HT1080 (cell line): ENCODE data around the gene EHD3. TPM values are rescaled to one million over a fixed set of nuclear protein-coding genes. Genes with fewer than 3 reads are reported as not detected.
A peak's percentile ranks its signal among the peaks of the same experiment; 100 is the strongest.

ENCODE experiments used
- DNase-seq: peaks from one replicate; pipeline ENCODE4 v3.0.0-alpha.2; 2015; ENCODE audit warnings: low read depth
- total RNA-seq: library from RNA; depleted of rRNA; stranded (reverse); fragments of >200 nt; shearing (Covaris generic); gene quantifications from 2 replicates; pipeline ENCODE4 v1.2.3, GENCODE V29; 2014

The EHD3 gene
- total RNA-seq, 1 experiment from 2014 or later = 17.5 TPM

GRCh38 chr2:31254237-31255203, 20.6 kb downstream of the EHD3 start:
- no peak for DNase-seq

- peak; percentile 37 for DNase-seq
Observed at GRCh38 chr2:31255911-31256571, 22.1 kb downstream of the EHD3 start.

GRCh38 chr2:31256611-31257382, 22.8 kb downstream of the EHD3 start:
- no peak for DNase-seq

GRCh38 chr2:31258351-31258750, 24.4 kb downstream of the EHD3 start:
- no peak for DNase-seq

- no peak for DNase-seq
Observed at GRCh38 chr2:31259075-31259474, 25.1 kb downstream of the EHD3 start.

GRCh38 chr2:31260870-31261269, 26.9 kb downstream of the EHD3 start:
- no peak for DNase-seq

- DNase-seq = no peak
Observed at GRCh38 chr2:31263636-31264190, 29.8 kb downstream of the EHD3 start.

- DNase-seq = no peak
Observed at GRCh38 chr2:31265234-31265633, 31.3 kb downstream of the EHD3 start.

GRCh38 chr2:31266804-31267203, 32.9 kb downstream of the EHD3 start:
- no peak for DNase-seq

GRCh38 chr2:31267437-31268120, 33.6 kb downstream of the EHD3 start:
- DNase-seq = no peak

- no peak for DNase-seq
Observed at GRCh38 chr2:31268344-31268743, 34.4 kb downstream of the EHD3 start.

- no peak for DNase-seq
Observed at GRCh38 chr2:31269087-31269486, 35.1 kb downstream of the EHD3 start.

- DNase-seq = peak; percentile 79
Observed at GRCh38 chr2:31270131-31270530, 36.2 kb downstream of the EHD3 start.

- no peak for DNase-seq
Observed at GRCh38 chr2:31270822-31271231, 36.9 kb downstream of the EHD3 start.

GRCh38 chr2:31271851-31272267, 37.9 kb downstream of the EHD3 start:
- peak; percentile 65 for DNase-seq

GRCh38 chr2:31274401-31275075, 40.6 kb downstream of the EHD3 start:
- no peak for DNase-seq

GRCh38 chr2:31275976-31276375, 42.0 kb downstream of the EHD3 start:
- DNase-seq = no peak

- DNase-seq = no peak
Observed at GRCh38 chr2:31277621-31278020, 43.7 kb downstream of the EHD3 start.

- DNase-seq = peak; percentile 49
Observed at GRCh38 chr2:31282634-31283033, 48.7 kb downstream of the EHD3 start.
